HCT116 (cell line): ENCODE results near the gene MED27. TPM values are rescaled to one million over a fixed set of nuclear protein-coding genes. Genes with fewer than 3 reads are reported as not detected.

ENCODE experiments used
- ATAC-seq: fragments of 200-7000 bp; cut with Tn5 transposase; 2 replicates; pipeline ENCODE4 v1.9.1; 2020; ENCODE audit warnings: mild to moderate bottlenecking, moderate library complexity
- BruUV-seq: library from RNA; stranded (reverse); fragments of 400-500 nt; replicated peaks from 2 replicates; lab custom pipeline; 2021; lab: Mats Ljungman, UMichigan
- CTCF ChIA-PET: fragments of 300-600 bp; sonication (Branson Sonifier 250); formaldehyde crosslinking; loops from one replicate; lab custom pipeline; 2021; ENCODE audit warnings: antibody characterized with exemption; lab: Charles Lee
- POLR2A ChIA-PET: fragments of 300-600, 350-600 bp; sonication (Branson Sonifier 250); formaldehyde crosslinking; loops from one replicate; lab custom pipeline; 2021; ENCODE audit warnings: antibody characterized with exemption; lab: Charles Lee
- RAD21 ChIA-PET, 2 experiments: fragments of 300-600 bp; sonication (Branson Sonifier 250); formaldehyde crosslinking; loops; one replicate each; lab custom pipeline; 2023; ENCODE audit warnings: low total read pairs in 2 of 2; ENCODE audit not compliant: uncharacterized antibody in 2 of 2, unreplicated experiment in 2 of 2, low non-redundant PET in 1 of 2; lab: Charles Lee
- DNase-seq: peaks from one replicate; pipeline ENCODE4 v3.0.0-alpha.2; 2010; ENCODE audit warnings: low read depth, low spot score
- H2AFZ ChIP-seq: fragments of 200-600 bp; shearing (Covaris generic), sonication (generic); 2 replicates; pipeline ENCODE4 v1.6.1; 2017; ENCODE audit warnings: low read depth, mixed run types, mixed read lengths, antibody characterized with exemption, low read length; ENCODE audit not compliant: poor library complexity, severe bottlenecking
- H3K27ac ChIP-seq: 2 replicates; pipeline ENCODE4 v1.5.1; 2012; ENCODE audit warnings: low read depth, low read length
- H3K27me3 ChIP-seq: fragments of 200-600 bp; sonication (generic); 2 replicates; pipeline ENCODE4 v1.6.1; 2016; ENCODE audit warnings: mixed run types, low read length, mixed read lengths; ENCODE audit not compliant: insufficient read depth
- H3K36me3 ChIP-seq, 2 experiments: fragments of 200-500 bp in 1 of 2; fragments of 200-600 bp in 1 of 2; sonication (Bioruptor generic) in 1 of 2; sonication (generic) in 1 of 2; 2 replicates each; pipeline versions ENCODE4 v1.5.1 to v1.6.1; 2014 to 2016; ENCODE audit warnings: low read length in 2 of 2, inconsistent platforms in 1 of 2, mixed read lengths in 1 of 2, mixed run types in 1 of 2; ENCODE audit not compliant: insufficient read depth in 2 of 2, control insufficient read depth in 1 of 2
- H3K4me1 ChIP-seq, 2 experiments: fragments of 200-600 bp in 1 of 2; sonication (generic) in 1 of 2; 2 replicates each; pipeline versions ENCODE4 v1.5.1 to v1.6.1; 2012 to 2017; ENCODE audit warnings: low read length in 2 of 2, inconsistent platforms in 1 of 2, mild to moderate bottlenecking in 1 of 2, mixed read lengths in 1 of 2, mixed run types in 1 of 2, moderate library complexity in 1 of 2; ENCODE audit not compliant: insufficient read depth in 2 of 2, control insufficient read depth in 1 of 2
- H3K4me2 ChIP-seq: fragments of 200-600 bp; sonication (generic); 2 replicates; pipeline ENCODE4 v1.6.1; 2017; ENCODE audit warnings: mixed run types, low read length, mixed read lengths
- H3K4me3 ChIP-seq, 2 experiments: fragments of 200-600 bp in 1 of 2; sonication (generic) in 1 of 2; replicated peaks in 1 of 2; 2 replicates each; pipeline ENCODE4 v1.5.1; 2011 to 2016; ENCODE audit warnings: low read length in 2 of 2, control low read depth in 1 of 2, low read depth in 1 of 2, mild to moderate bottlenecking in 1 of 2, mixed read lengths in 1 of 2, mixed run types in 1 of 2
- H3K79me2 ChIP-seq: fragments of 200-600 bp; sonication (generic); 2 replicates; pipeline ENCODE4 v1.6.1; 2017; ENCODE audit warnings: mild to moderate bottlenecking, mixed run types, low read length, moderate library complexity, mixed read lengths; ENCODE audit not compliant: insufficient read depth
- H3K9ac ChIP-seq: fragments of 200-600 bp; sonication (generic); 2 replicates; pipeline ENCODE4 v1.6.1; 2016; ENCODE audit warnings: low read length, mixed read lengths
- H3K9me2 ChIP-seq: fragments of 200-600 bp; sonication (generic), shearing (Covaris generic); 2 replicates; pipeline ENCODE4 v1.6.1; 2017; ENCODE audit warnings: mixed run types, mild to moderate bottlenecking, moderate library complexity; ENCODE audit not compliant: insufficient read depth
- H3K9me3 ChIP-seq, 2 experiments: fragments of 200-500 bp in 1 of 2; fragments of 200-600 bp in 1 of 2; sonication (Bioruptor generic) in 1 of 2; sonication (generic) in 1 of 2; 2 replicates each; pipeline ENCODE4 v1.6.1; 2014 to 2017; ENCODE audit warnings: low read length in 2 of 2, mixed read lengths in 2 of 2, inconsistent platforms in 1 of 2, low read depth in 1 of 2, mild to moderate bottlenecking in 1 of 2, mixed run types in 1 of 2, moderate library complexity in 1 of 2; ENCODE audit not compliant: control insufficient read depth in 1 of 2, insufficient read depth in 1 of 2
- H4K20me1 ChIP-seq: fragments of 200-600 bp; sonication (generic), shearing (Covaris generic); 2 replicates; pipeline ENCODE4 v1.6.1; 2017; ENCODE audit warnings: mixed run types, mild to moderate bottlenecking, moderate library complexity; ENCODE audit not compliant: insufficient read depth
- CEBPB ChIP-seq: IDR thresholded peaks from 2 replicates; pipeline ENCODE4 v1.6.1; 2012; ENCODE audit warnings: low read depth
- EGR1 ChIP-seq: IDR thresholded peaks from 2 replicates; pipeline ENCODE4 v1.6.1; 2012; ENCODE audit warnings: low read depth
- ELF1 ChIP-seq: IDR thresholded peaks from 2 replicates; pipeline ENCODE4 v1.6.1; 2012; ENCODE audit warnings: low read depth, borderline replicate concordance
- SP1 ChIP-seq: IDR thresholded peaks from 2 replicates; pipeline ENCODE4 v1.6.1; 2012; ENCODE audit warnings: low read depth
- SRF ChIP-seq: IDR thresholded peaks from 2 replicates; pipeline ENCODE4 v1.6.1; 2012; ENCODE audit warnings: low read depth
- ZFX ChIP-seq: fragments of 450-650 bp; IDR thresholded peaks from 2 replicates; pipeline ENCODE4 v1.6.1; 2017
- ZNF274 ChIP-seq: fragments of 200-500 bp; sonication (Bioruptor generic); IDR thresholded peaks from 2 replicates; pipeline ENCODE4 v1.6.1; 2014; ENCODE audit warnings: mild to moderate bottlenecking, low read depth, low read length, inconsistent platforms
- intact Hi-C: fragments of 100-400 bp; cut with micrococcal nuclease; formaldehyde crosslinking; loops from 2 replicates; pipeline ENCODE4 v1.10.0; 2022
- total RNA-seq: library from RNA; stranded (reverse); gene quantifications from one replicate; pipeline ENCODE4 v1.2.1, GENCODE V29; 2021; ENCODE audit not compliant: unreplicated experiment
- TF ChIP-seq, protein P1 (sequence below): IDR thresholded peaks from 2 replicates; pipeline ENCODE4 v1.6.1; 2012; ENCODE audit warnings: low read depth
- TF ChIP-seq, protein P2 (sequence below), 3 experiments: fragments of 200-600 bp in 1 of 3; sonication (generic) in 1 of 3; IDR thresholded peaks in 2 of 3; conservative IDR thresholded peaks in 1 of 3; 2 replicates each; pipeline ENCODE4 v1.5.1; 2012 to 2017; ENCODE audit warnings: low read depth in 2 of 3, low read length in 2 of 3, antibody characterized with exemption in 1 of 3, borderline replicate concordance in 1 of 3, control low read depth in 1 of 3, mild to moderate bottlenecking in 1 of 3, mixed read lengths in 1 of 3, mixed run types in 1 of 3, moderate library complexity in 1 of 3; ENCODE audit not compliant: insufficient read depth in 1 of 3

MED27 gene
- total RNA-seq, 1 experiment from 2014 or later = 26.9 TPM

DNA sequence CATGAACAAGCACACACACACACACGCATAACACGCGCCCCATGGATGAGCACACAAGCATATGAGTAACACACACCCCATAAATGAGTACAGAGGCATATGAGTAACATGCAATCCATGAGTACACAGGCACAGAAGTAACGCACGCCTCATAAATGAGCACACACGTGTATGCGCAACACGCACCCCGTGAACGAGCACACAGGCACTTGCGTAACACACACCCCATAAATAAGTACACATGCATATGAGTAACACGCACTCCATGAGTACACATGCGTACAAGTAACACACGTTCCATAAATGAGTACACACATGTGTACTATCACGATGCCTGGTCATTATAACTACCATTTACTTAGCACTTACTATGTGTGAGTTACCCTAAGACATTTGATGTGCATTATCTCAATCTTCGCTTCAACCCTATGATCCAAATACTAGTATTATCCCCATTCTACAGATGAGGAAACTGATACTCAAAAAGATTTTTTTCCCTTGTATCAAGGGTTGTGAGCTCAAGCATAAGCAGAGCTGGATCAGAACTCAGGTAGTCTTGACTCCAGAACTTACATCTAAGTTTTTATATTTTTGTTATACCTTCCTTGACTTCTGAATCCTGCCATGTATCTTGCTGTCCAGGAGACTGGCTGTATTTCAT lies 7.7 kb downstream of the MED27 start (continued):
- TF ChIP-seq, protein P1, sequence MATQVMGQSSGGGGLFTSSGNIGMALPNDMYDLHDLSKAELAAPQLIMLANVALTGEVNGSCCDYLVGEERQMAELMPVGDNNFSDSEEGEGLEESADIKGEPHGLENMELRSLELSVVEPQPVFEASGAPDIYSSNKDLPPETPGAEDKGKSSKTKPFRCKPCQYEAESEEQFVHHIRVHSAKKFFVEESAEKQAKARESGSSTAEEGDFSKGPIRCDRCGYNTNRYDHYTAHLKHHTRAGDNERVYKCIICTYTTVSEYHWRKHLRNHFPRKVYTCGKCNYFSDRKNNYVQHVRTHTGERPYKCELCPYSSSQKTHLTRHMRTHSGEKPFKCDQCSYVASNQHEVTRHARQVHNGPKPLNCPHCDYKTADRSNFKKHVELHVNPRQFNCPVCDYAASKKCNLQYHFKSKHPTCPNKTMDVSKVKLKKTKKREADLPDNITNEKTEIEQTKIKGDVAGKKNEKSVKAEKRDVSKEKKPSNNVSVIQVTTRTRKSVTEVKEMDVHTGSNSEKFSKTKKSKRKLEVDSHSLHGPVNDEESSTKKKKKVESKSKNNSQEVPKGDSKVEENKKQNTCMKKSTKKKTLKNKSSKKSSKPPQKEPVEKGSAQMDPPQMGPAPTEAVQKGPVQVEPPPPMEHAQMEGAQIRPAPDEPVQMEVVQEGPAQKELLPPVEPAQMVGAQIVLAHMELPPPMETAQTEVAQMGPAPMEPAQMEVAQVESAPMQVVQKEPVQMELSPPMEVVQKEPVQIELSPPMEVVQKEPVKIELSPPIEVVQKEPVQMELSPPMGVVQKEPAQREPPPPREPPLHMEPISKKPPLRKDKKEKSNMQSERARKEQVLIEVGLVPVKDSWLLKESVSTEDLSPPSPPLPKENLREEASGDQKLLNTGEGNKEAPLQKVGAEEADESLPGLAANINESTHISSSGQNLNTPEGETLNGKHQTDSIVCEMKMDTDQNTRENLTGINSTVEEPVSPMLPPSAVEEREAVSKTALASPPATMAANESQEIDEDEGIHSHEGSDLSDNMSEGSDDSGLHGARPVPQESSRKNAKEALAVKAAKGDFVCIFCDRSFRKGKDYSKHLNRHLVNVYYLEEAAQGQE = no peak
- TF ChIP-seq ELF1 = no peak
- TF ChIP-seq, all 23 proteins: peak for 0

DNA sequence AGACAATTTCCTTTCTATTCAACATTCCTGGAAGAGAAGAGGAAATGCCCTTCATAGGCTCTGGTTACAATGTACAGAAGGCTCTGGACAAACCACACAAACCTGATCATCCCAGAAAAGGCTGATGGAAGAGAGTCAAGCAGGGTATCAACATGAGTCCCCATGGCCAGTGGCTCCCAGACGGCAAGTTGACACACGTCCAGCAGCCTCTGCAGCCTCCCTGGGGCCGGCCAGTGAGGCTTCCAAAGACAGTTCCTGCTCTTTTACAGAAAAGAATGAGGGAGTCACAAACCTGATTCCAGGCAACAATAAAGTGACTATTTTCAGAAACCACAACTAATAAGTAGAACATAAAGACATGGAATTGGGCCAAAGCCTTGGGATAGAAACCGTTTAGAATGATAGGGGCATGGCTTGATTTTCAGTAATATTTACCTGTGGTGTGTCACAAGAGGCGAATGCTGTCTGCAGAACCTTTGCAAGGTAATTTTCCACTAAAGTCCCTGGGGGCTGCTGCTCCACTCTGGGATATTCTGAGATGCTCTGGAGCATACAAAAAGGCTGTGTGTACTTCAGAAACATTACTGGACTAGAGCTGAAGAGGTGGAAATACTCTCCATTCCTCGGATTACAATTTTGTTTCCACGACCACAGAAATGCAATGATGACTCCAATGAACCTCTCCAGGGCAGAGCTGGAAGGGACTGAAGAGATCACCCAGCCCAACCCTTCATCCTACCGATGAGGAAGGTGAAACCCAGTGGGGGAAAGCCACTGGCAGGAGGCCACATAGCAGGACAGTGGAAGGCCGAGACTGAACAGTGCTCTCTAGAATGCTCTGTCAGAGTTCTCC lies 10.4 kb downstream of the MED27 start:
- BruUV-seq = no TSS peak
- H3K27ac ChIP-seq = no peak overlapping the region
- intact Hi-C loops = no loop called here
- H2AFZ ChIP-seq = no peak overlapping the region
- no peaks in the 10 kb centered on the region for H3K4me1 ChIP-seq
- POLR2A ChIA-PET = no interaction called here
- no peak for DNase-seq
- no peak overlapping the region for H3K9ac ChIP-seq
- RAD21 ChIA-PET = no interaction called here
- TF ChIP-seq, protein P2, sequence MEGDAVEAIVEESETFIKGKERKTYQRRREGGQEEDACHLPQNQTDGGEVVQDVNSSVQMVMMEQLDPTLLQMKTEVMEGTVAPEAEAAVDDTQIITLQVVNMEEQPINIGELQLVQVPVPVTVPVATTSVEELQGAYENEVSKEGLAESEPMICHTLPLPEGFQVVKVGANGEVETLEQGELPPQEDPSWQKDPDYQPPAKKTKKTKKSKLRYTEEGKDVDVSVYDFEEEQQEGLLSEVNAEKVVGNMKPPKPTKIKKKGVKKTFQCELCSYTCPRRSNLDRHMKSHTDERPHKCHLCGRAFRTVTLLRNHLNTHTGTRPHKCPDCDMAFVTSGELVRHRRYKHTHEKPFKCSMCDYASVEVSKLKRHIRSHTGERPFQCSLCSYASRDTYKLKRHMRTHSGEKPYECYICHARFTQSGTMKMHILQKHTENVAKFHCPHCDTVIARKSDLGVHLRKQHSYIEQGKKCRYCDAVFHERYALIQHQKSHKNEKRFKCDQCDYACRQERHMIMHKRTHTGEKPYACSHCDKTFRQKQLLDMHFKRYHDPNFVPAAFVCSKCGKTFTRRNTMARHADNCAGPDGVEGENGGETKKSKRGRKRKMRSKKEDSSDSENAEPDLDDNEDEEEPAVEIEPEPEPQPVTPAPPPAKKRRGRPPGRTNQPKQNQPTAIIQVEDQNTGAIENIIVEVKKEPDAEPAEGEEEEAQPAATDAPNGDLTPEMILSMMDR (IDR thresholded peaks at IDR 0.05 in 2 of 3, conservative IDR thresholded peaks at IDR 0.05 in 1 of 3; ENCODE audit: borderline replicate concordance in 1 of 3, insufficient read depth in 1 of 3, low read depth in 2 of 3, low read length in 2 of 3) = no peak
- TF ChIP-seq SRF (no peak), CEBPB (no peak), ZNF274 (no peak), ZFX (no peak), EGR1 (no peak), SP1 (no peak)
- H4K20me1 ChIP-seq = no peaks in the 10 kb centered on the region
- H3K36me3 ChIP-seq = peaks cover 4% of the 10 kb centered on the region in 2 experiments; a peak in 3 of 4 replicates
- CTCF ChIA-PET = no interaction called here
- no peaks in the 10 kb centered on the region for H3K27me3 ChIP-seq
- H3K9me2 ChIP-seq = no peaks in the 10 kb centered on the region
- no peak overlapping the region for H3K4me3 ChIP-seq
- ATAC-seq = no peak
- no peak overlapping the region for H3K4me2 ChIP-seq
- no peaks in the 10 kb centered on the region for H3K9me3 ChIP-seq
- peaks cover 63% of the 10 kb centered on the region for H3K79me2 ChIP-seq
